HG03135 (cell line): Measurements from ENCODE around the gene SPDYE18.
"Not testable (repeated sequence)": the region's sequence is repeated elsewhere in the genome, so short reads cannot be mapped to it uniquely, and the experiment has no call there.

Source experiments
- ATAC-seq: cut with Tn5 transposase; IDR thresholded peaks from one replicate; pipeline ENCODE4 v1.9.1; 2021; ENCODE audit warnings: mild to moderate bottlenecking, moderate library complexity; ENCODE audit not compliant: unreplicated experiment

SPDYE18 gene, protein sequence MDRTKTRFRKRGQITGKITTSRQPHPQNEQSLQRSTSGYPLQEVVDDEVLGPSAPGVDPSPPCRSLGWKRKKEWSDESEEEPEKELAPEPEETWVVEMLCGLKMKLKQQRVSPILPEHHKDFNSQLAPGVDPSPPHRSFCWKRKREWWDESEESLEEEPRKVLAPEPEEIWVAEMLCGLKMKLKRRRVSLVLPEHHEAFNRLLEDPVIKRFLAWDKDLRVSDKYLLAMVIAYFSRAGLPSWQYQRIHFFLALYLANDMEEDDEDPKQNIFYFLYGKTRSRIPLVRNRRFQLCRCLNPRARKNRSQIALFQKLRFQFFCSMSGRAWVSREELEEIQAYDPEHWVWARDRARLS

DNA sequence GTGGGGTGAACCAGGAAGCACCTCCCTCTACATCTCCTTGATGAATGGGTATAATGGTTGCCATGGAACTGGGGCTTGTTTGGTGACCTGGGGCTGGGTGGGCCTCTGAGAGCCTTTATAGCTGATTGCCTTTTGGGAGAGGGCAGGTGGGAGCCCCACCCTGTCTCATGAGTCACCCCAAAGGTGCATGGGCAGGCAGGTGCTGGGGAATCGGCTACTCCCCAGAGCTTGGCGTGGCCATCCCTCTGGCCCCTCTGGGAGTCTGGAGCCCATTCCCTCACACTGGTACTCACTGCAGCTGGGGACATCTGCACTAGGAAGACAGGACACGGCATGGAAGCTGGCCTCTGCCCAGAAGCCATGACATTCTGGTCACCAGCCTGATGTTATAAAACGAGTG is at the start of gene SPDYE18:
Gene SPDYE18 (minus strand): TSS at position 2 of the 400 bp plus-strand sequence. CDS start 2,046 bp downstream, outside the sequence.
- ATAC-seq: not testable (repeated sequence)

DNA sequence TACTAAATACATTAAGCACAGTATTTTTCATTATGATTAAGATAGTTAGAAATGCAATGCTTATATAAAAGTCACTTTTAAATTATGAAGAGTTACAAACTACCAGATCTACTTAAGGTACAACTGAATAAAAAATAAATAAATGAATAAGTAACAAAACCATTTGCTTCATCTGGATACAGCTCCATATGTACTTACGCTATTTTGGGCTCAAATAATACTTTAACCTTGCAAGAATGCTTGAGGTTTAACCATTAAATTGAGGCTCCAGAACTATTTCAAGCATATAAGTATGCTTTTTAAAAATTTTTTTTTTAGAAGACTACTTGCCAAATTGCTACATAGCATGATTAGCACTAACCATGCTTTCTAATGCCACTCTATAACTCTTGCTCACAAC is 46.0 kb upstream of the SPDYE18 start:
- not testable (repeated sequence) for ATAC-seq

DNA sequence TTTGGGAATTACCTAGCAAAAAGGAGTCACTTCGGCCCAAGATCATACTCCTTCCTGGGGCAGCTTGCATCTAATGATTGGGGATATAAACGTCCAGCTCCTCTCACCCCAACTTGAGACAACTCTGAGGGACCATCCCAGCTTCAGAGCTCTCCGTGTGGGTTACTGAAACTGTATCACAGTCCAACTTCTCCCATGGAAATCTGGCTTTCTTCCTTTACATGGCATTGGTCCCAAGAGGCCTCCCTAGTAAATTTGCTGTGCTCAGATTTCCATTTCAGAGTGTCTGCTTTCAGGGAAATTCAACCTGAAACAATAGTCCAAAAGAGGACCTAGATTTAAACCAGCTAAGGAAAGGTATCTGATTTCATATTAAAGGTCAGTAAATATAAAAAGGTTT is 45.3 kb upstream of the SPDYE18 start:
- not testable (repeated sequence) for ATAC-seq

DNA sequence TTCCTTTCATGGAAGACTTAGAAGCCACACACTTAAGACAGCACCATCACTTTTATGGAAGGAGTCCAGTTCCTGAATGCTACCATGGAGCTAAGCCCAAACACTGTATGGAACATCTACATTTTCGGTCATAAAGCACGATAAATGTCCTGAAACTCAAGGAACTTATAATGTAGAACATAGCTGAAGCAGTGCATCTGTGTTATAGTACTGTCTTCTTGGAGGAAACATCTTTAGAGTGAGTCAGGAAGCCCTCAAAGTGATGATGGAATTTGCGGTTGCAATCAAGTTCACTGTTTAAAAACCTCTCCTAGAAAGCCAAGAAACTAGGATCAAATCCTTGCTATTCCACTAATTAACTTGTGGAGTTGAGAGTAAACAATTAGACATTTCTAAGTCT is 43.5 kb upstream of the SPDYE18 start:
- not testable (repeated sequence) for ATAC-seq

DNA sequence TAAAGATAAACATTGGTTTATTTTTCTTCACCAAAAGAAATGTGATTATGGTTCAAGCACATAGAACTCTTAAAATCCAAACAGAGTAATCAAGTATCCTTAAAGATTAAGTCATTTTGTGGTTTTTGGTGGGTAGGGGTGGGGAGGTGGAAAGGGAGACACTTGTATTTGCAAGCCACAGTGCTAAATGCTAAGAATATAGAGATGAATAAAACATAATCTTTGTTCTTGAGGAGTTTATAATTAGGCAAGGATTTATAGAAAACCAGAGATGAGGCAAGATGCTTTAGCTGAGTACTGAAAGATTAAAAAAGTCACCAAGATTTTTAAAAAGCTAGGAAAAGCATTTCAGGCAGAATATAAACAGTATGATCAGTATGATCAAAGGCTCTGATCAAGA is 40.3 kb upstream of the SPDYE18 start:
- ATAC-seq: not testable (repeated sequence)

DNA sequence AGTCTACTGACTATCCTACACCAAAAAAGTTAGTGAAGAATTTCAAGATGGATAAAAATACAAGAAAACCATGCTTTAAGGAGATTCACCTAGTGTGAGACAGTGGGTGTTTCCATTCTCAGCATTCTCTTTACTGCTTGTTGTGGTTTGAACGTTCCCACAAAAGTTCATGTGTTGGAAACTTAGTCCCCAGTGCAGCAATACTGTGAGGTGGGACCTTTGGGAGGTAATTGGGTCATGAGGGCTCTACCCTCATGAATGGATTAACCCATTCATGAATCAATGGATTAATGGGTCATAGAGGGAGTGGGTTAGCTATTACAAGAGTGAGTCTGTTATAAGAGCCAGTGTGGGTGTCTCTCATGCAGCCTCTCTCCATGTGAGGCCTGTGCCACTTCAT is 38.8 kb upstream of the SPDYE18 start:
- not testable (repeated sequence) for ATAC-seq

DNA sequence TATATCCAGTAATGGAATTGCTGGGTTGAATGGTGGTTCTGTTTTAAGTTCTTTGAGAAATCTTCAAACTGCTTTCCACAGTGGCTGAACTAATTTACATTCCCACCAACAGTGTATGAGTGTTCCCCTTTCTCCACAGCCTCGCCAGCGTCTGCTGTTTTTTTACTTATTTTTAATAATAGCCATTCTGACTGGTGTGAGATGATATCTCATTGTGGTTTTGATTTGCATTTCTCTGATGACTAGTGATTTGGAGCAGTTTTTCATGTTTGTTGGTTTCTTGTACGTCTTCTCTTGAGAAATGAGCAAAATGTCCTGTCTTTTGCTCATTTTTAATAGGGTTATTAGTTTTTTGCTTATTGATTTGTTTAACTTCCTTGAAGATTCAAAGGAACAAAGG is 38.1 kb upstream of the SPDYE18 start:
- not testable (repeated sequence) for ATAC-seq

DNA sequence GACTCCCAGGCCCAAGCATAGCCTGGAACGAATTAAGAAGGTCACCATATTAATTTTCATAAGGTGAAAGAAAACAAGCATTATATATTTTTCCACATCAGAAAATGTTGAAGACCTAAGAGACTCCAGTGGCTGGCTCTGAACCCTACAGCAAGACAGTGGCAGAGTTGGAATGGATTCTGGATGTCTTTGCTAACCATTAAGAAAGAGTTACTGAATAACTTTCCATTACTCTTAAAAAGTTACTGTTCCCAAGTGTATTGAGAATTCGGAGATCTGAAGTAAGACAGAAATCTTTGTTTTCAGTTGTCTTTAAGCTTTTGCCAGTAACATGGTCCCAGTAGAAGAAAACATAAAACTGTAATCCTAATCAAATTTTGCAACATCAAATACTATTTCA is 29.9 kb upstream of the SPDYE18 start:
- not testable (repeated sequence) for ATAC-seq

DNA sequence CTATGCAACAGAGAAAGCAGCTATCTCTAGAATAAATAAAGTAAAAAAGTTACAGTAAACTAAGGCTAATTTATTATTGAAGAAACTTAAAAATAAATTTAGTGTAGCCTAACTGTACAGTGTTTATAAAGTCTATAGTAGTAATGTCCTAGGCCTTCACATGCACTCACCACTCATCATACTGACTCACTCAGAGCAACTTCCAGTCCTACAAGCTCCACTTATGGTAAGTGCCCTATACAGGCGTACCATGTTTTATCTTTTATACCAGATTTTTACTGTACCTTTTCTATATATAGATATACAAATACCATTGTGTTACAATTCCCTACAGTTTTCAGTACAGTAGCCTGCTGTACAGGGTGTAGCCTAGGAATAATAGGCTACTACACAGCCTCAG is 19.8 kb upstream of the SPDYE18 start:
- not testable (repeated sequence) for ATAC-seq

DNA sequence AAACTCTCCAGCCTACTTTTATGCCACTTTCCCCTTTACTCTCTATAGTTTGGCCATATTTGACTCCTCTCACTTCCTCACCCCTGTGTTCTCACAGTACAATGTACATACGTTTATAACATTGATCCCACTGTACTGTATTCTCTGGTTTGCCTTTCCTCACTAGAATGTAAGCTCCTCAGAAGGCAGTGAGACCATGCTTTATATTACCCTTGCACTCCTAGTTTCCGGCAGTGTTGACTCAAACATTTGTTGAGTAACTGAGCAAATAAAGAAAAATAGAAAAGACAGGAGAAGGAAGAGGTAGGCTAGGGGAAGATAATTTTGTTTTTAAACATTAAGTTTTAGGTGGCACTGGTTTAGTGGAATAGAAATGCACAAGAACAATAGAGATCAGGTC is 17.9 kb upstream of the SPDYE18 start:
- ATAC-seq: not testable (repeated sequence)

DNA sequence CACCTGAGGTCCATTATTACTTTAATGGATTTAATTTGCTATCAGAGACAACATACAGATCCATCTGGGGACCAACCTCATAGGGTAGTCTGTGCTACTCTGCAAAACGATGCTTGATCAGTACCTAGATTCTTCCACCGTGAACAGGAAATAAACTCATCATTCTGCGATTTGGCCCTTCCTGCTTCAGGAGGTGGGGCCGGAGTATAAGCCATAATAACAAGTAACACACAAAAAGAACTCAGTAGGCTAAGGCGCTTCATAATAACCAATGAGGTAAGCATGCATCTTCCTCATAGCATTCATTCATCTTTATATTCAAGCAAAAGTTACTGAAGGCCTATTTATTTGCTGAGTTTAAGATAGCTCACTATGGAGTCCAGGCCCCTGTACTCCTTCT is 17.3 kb upstream of the SPDYE18 start:
- not testable (repeated sequence) for ATAC-seq

DNA sequence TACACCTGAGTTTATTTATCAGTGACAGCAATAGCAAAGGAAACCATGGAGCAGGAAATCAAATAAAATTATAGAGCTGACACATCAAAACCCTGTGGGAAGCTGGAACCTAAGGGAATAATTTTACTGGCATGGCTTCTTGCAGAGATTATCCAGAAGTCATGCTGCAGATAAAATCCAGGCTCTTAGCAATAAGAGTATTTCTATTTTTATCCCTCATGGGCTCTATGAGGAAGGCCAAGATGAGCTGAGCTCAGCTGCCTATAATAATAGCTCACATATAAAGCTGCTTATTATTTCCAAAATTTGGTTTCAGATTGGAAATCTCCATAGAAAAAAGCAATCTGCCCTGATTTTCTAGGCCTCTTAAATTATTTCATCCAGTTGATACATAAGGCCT is 16.8 kb upstream of the SPDYE18 start:
- ATAC-seq: not testable (repeated sequence)

DNA sequence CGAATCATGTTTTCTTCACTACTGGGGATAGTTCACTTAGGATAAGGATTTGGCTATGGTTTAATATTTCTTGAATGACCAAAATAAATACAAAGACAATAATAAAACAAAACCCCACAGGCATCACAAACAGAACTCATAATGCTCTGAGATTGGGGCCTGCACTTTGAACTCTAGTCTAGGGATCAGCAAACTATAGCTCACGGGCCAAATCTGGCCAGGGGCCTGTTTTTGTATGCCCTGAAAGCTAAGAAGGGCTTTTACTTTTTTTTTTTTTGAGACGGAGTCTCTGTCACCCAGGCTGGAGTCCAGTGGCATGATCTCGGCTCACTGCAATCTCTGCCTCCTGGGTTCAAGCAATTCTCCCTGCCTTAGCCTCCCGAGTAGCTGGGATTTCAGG is 14.7 kb upstream of the SPDYE18 start:
- not testable (repeated sequence) for ATAC-seq

DNA sequence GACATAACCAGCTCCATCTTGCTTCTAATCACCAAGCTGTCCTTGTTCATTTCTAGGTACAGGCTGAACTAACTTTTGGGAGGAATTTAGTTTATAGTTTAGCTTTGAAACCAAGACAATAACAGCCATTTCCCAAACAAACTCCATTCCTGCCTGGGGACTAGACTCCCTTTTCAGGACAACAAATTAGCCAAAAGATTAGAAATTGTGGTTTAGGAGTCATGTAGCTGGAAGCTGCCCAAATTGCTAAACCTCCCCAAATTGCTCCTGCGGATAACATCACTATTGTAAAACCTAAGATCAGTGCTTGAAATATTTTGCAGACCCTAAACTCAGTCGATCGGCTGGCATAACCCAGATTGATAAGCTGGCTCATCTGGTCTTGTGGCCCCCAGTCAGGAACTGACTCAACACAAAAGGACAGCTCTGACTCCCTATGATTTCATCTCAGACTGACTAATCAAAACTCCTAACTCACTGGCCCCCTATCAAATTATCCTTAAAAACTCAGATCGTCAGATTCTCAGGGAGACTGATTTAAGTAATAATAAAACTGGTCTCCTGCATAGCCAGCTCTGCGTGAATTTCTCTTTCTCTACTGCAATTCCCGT is 12.5 kb upstream of the SPDYE18 start:
- ATAC-seq: not testable (repeated sequence)

DNA sequence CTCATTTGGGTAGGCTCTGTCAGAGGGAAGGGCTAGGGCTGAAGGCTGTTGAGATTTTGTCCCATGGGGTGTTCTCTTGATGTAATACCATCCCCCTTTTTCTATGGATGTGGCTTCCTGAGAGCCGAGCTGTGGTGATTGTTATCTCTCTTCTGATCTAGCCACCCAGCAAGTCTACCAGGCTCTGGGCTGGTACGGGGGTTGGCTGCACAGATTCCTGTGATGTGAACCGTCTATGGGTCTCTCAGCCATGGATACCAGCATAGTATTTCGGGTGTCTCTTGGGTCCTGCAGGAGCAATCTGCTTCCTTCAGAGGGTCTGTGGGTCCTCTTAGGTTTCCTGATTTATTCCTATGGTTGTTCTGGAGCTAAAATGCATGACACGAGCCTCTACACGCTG is 8.8 kb upstream of the SPDYE18 start:
- not testable (repeated sequence) for ATAC-seq

DNA sequence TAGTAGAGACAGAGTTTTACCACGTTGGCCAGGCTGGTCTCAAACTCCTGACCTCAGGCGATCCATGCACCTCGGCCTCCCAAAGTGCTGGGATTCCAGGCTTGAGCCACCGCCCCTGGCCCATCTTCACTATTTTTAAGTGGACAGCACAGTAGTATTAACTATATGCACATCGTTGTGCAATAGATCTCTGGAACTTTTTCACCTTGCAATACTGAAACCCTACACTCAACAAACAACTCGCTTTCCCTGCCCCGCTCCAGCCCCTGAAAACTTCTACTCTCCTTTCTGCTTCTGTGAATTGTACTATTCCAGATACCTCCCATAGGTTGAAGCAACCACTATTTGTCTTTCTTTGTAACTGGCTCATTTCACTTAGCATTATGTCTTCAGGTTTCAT is 3.5 kb upstream of the SPDYE18 start:
- not testable (repeated sequence) for ATAC-seq

DNA sequence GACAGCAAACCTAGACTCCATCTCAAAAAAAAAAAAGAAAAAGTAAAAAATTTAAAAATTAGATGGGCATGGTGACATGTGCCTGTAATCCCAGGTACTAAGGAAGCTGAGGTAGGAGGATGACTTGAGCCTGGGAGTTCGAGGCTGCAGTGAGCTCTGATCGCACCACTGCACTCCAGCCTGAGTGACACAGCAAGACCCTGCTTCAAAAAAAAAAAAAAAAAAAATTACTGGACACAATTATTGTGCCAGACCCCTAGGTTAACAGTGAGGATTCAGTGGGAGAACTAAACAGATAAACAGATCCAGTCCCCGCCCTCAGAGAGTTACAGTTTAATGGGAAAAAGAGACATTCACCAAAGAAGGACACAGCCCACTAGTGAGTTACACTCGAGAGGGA is 1.4 kb upstream of the SPDYE18 start:
- ATAC-seq: not testable (repeated sequence)

DNA sequence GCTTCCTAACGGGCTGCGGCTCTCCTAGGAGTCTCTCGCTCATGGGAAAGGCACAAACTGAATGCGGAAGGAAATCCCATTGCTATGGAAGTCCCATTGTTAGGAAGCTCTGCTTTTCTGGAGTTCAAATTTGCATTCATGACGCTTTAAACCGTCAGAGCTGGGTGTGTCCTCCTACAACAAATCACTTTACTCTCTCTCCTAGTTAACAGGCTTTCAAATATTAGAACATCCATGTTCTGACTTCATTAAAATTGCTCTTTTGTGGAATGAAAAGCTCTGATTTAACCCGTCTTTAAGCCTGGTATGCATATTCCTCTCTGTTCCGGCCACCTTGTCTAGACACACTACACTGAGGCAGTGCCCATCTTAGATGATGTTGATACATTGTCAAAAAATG is 30.1 kb downstream of the SPDYE18 start, which contains the start of gene SPDYE17:
Gene SPDYE17 (minus strand): TSS at position 101 of the 400 bp plus-strand sequence. CDS start 1,791 bp downstream, outside the sequence.
- not testable (repeated sequence) for ATAC-seq

DNA sequence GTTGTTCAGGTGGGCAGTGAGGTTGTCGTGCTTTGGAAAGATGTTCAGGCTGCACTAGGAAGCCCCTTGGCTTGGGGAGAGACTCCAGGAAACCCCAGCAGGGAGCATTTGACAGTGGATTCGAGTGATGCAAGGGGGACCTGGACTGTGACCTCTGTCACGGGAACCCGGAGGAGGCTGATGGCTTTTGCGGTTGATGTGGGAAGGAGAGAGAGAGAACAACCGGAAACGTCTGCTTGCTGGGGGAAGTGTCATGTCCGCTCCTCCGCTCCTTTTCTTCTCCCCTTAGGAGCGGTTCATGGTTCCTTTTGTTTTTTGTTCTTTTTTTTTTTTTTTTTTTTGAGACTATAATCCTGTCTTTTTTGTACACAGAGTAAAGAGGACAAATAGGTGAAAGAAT is 36.0 kb downstream of the SPDYE18 start:
- not testable (repeated sequence) for ATAC-seq

DNA sequence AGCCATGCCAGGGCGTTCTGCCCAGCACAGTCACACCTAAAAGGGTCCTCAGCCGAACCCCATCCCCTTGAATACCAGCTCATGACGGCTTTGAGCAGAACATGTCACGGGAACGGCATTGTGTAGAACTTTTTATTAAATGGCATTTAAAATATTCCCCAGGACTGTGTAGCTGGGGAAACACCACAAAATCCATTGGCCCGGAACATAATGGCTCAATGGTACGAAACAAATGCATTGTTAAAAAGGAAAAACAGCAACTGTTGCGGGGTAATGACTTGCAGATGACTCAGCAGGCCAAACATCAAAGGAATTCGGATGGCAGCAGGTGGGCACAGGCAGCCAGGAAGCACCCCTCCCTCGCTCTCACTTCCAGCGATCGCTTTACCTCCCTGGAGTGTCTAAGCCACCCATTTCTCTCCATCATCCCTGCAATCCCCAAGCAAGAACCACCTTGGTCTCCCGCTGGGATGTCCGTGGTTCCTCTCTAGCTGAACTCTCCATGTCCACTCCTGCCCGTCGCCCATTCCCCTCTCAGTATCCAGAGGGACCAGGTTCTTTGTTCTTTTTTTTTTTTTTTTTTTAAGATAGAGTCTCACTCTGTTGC is 52.2 kb downstream of the SPDYE18 start:
- not testable (repeated sequence) for ATAC-seq

DNA sequence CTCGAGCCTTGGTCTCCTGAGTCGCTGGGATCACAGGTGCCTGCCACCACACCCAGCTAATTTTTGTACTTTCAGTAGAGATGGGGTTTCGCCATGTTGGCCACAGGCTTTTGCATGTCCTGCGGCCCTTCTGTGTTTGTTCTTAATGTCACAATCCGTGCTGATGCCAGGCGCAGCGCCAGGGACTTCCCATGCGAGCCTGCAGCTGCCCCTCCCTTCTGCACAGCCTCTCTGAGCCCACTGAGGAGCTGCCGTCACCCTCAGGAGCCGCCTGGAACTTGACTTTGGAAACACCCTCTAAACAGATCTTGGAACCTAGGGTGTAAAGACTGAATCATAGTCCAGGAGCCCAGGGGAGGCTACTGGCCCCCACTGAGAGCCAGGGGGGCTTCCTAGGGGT is 54.4 kb downstream of the SPDYE18 start:
- ATAC-seq: not testable (repeated sequence)
